K562 (cell line): ENCODE data around the gene LRP1. TPM values are rescaled to one million over a fixed set of nuclear protein-coding genes. Genes with fewer than 3 reads are reported as not detected.
A peak's percentile ranks its signal among the peaks of the same experiment; 100 is the strongest.

ENCODE experiments used
- ATAC-seq: fragments of 200-7000 bp; cut with Tn5 transposase; 3 replicates; pipeline ENCODE4 v1.9.1; 2020; ENCODE audit warnings: moderate library complexity
- BruUV-seq: library from RNA; stranded (reverse); fragments of 400-500 nt; replicated peaks from 2 replicates; lab custom pipeline; 2021; lab: Mats Ljungman, UMichigan
- CTCF ChIA-PET: fragments of 300-600 bp; formaldehyde crosslinking; extraction: SDS; loops from one replicate; lab custom pipeline; 2021; ENCODE audit warnings: low intra/inter-chr PET ratio; lab: Yijun Ruan, JAX
- POLR2A ChIA-PET: fragments of 300-600, 350-650 bp; sonication (Branson Sonifier 250); formaldehyde crosslinking; extraction: SDS; loops from one replicate; lab custom pipeline; 2021; ENCODE audit warnings: antibody characterized with exemption, inconsistent platforms; lab: Yijun Ruan, JAX
- DNase-seq, 4 experiments: peaks; one replicate each; pipeline versions ENCODE4 v3.0.0 to v3.0.0-alpha.2; 2011 to 2018; ENCODE audit warnings: low spot score in 3 of 4, mixed read lengths in 3 of 4; ENCODE audit errors: extremely low read depth in 1 of 4
- FAIRE-seq: peaks from 2 replicates; lab custom pipeline; 2011; peaks lifted over from hg19 to GRCh38; lab: Jason Lieb, UNC
- H2AFZ ChIP-seq: 2 replicates; pipeline ENCODE4 v1.6.0; 2011; ENCODE audit warnings: low read depth, low read length, control low read depth, inconsistent platforms
- H3K27ac ChIP-seq: fragments of 200-600 bp; 3 replicates; pipeline ENCODE4 v1.8.0; 2011; ENCODE audit warnings: low read depth, mild to moderate bottlenecking, control low read depth, inconsistent platforms, low read length, moderate library complexity, mixed read lengths; ENCODE audit errors: extremely low read depth
- H3K27me3 ChIP-seq, 2 experiments: fragments of 300-600 bp in 1 of 2; 2 replicates in 1 of 2; 3 replicates in 1 of 2; pipeline versions ENCODE4 v1.6.0 to v1.8.0; 2011; ENCODE audit warnings: inconsistent platforms in 2 of 2, low read length in 2 of 2, mild to moderate bottlenecking in 1 of 2, mixed read lengths in 1 of 2, moderate library complexity in 1 of 2; ENCODE audit not compliant: control insufficient read depth in 2 of 2, insufficient read depth in 2 of 2
- H3K36me3 ChIP-seq: fragments of 300-600 bp; 3 replicates; pipeline ENCODE4 v1.8.0; 2011; ENCODE audit warnings: mild to moderate bottlenecking, low read length, inconsistent platforms; ENCODE audit not compliant: control insufficient read depth, insufficient read depth
- H3K4me1 ChIP-seq, 2 experiments: fragments of 200-600 bp in 1 of 2; replicated peaks in 1 of 2; 2 replicates in 1 of 2; 3 replicates in 1 of 2; pipeline versions ENCODE4 v1.5.1 to v1.8.0; 2011; ENCODE audit warnings: inconsistent platforms in 2 of 2, low read length in 2 of 2, mild to moderate bottlenecking in 1 of 2, mixed read lengths in 1 of 2, moderate library complexity in 1 of 2; ENCODE audit not compliant: control insufficient read depth in 2 of 2, insufficient read depth in 2 of 2
- H3K4me2 ChIP-seq: 2 replicates; pipeline ENCODE4 v1.6.1; 2011; ENCODE audit warnings: low read length, control low read depth, inconsistent platforms, mixed read lengths; ENCODE audit not compliant: insufficient read depth
- H3K4me3 ChIP-seq: fragments of 200-600 bp; sonication (generic), shearing (Covaris generic); 2 replicates; pipeline ENCODE4 v1.5.1; 2016; ENCODE audit warnings: control low read depth, inconsistent platforms
- H3K79me2 ChIP-seq: fragments of 200-600 bp; 3 replicates; pipeline ENCODE4 v1.8.0; 2011; ENCODE audit warnings: low read length, inconsistent platforms; ENCODE audit not compliant: control insufficient read depth, insufficient read depth
- H3K9ac ChIP-seq, 2 experiments: 2 replicates each; pipeline versions ENCODE4 v1.6.0 to v1.6.1; 2011; ENCODE audit warnings: low read depth in 2 of 2, low read length in 2 of 2, control low read depth in 1 of 2, inconsistent platforms in 1 of 2, mild to moderate bottlenecking in 1 of 2, mixed read lengths in 1 of 2; ENCODE audit not compliant: insufficient read depth in 1 of 2
- H3K9me1 ChIP-seq: one replicate; pipeline ENCODE4 v1.6.0; 2011; ENCODE audit warnings: inconsistent platforms, mild to moderate bottlenecking, low read length, moderate library complexity; ENCODE audit not compliant: control insufficient read depth, insufficient read depth
- H3K9me3 ChIP-seq: replicated peaks from 2 replicates; pipeline ENCODE4 v1.5.1; 2011; ENCODE audit warnings: low read depth, low read length, inconsistent platforms; ENCODE audit not compliant: control insufficient read depth, insufficient read depth
- H4K20me1 ChIP-seq: replicated peaks from 2 replicates; pipeline ENCODE4 v1.6.1; 2011; ENCODE audit warnings: low read length, inconsistent platforms, mixed read lengths; ENCODE audit not compliant: control insufficient read depth, insufficient read depth
- HMG20B ChIP-seq: fragments of 250-450 bp; sonication (Bioruptor Pico); IDR thresholded peaks from 2 replicates; pipeline ENCODE4 v1.5.0; 2021; ENCODE audit warnings: mild to moderate bottlenecking
- ZNF12 ChIP-seq: sonication (generic); formaldehyde crosslinking; IDR thresholded peaks from 2 replicates; pipeline ENCODE4 v1.4.0; 2020; ENCODE audit warnings: mild to moderate bottlenecking, missing genetic modification reagents
- WGBS: fragments of 100-300 bp; shearing (Covaris generic); methylation state at CpG from one replicate; pipeline ENCODE4 v1.1.6; 2016; ENCODE audit warnings: low coverage, mixed read lengths; ENCODE audit not compliant: insufficient coverage; ENCODE audit errors: missing lambda C conversion rate; 5-methylcytosine and 5-hydroxymethylcytosine counted together
- in situ Hi-C: fragments of 300-500 bp; cut with MboI; formaldehyde crosslinking; loops from 4 replicates; pipeline ENCODE4 v1.15.0; 2018; ENCODE audit warnings: inconsistent platforms, mixed read lengths
- intact Hi-C: fragments of 100-400 bp; cut with micrococcal nuclease; formaldehyde crosslinking; loops from 2 replicates; pipeline ENCODE4 v1.14.2; 2022
- polyA plus RNA-seq, 8 experiments: library from polyadenylated mRNA; depleted of rRNA in 4 of 8; stranded (reverse) in 5 of 8; unstranded in 3 of 8; fragments of >200 nt; fragmentation: Nextera tagmentation in 2 of 8; fragmentation: Illumina TruSeq in 1 of 8; extraction: Ambion mirVana in 2 of 8; extraction: Trizol in 1 of 8; gene quantifications; 2 replicates each; pipeline versions ENCODE4 v1.2.1 to v1.2.3, GENCODE V29; 2011 to 2014; ENCODE audit warnings: inconsistent platforms in 1 of 8, missing spikeins in 1 of 8
- total RNA-seq, 7 experiments: library from RNA; depleted of rRNA in 6 of 7; stranded (reverse); fragments of >200 nt in 6 of 7; fragmentation: Illumina TruSeq in 2 of 7; extraction: Trizol in 2 of 7; gene quantifications; 2 replicates each; pipeline versions ENCODE4 v1.2.1 to v1.2.3, GENCODE V29; 2011 to 2021; ENCODE audit warnings: low replicate concordance in 1 of 7
- TF ChIP-seq, protein P1 (sequence below): fragments of 450-650 bp; IDR thresholded peaks from 2 replicates; pipeline ENCODE4 v1.6.1; 2016; ENCODE audit warnings: missing biosample characterization, missing genetic modification characterization
- TF ChIP-seq, protein P2 (sequence below): sonication (generic); formaldehyde crosslinking; IDR thresholded peaks from 2 replicates; pipeline ENCODE4 v1.8.0; 2022; ENCODE audit warnings: mild to moderate bottlenecking, missing genetic modification reagents
- TF ChIP-seq, protein P3 (sequence below): sonication (generic); formaldehyde crosslinking; IDR thresholded peaks from 2 replicates; pipeline ENCODE4 v1.8.0; 2022; ENCODE audit warnings: missing genetic modification reagents, mild to moderate bottlenecking, moderate library complexity, borderline replicate concordance

The LRP1 gene
- total and polyA plus RNA-seq, 9 of the 15 experiments (the other 6 are each of a cell fraction or from before 2014, with no cell fraction given), result 0.04 to 0.64 (median 0.19) TPM; not detected in 2

DNA sequence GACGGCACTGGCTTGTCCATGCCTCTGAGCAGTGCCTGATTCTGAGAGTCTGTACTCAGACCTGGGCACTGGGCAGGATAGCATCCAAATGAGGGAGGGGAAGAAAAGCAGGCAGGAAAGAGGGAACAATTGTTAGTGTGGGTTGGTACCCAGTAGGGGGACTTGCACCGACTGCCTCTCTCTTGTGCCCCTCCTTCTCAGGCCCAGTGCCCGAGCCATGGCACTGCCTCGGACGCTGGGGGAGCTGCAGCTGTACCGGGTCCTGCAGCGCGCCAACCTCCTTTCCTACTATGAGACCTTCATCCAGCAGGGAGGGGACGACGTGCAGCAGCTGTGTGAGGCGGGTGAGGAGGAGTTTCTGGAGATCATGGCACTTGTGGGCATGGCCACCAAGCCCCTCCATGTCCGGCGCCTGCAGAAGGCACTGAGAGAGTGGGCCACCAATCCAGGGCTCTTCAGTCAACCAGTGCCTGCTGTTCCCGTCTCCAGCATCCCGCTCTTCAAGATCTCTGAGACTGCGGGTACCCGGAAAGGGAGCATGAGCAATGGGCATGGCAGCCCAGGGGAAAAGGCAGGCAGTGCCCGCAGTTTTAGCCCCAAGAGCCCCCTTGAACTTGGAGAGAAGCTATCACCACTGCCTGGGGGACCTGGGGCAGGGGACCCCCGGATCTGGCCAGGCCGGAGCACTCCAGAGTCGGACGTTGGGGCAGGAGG is 37.2 kb upstream of the LRP1 start:
- no peak for FAIRE-seq
- TF ChIP-seq, protein P1, sequence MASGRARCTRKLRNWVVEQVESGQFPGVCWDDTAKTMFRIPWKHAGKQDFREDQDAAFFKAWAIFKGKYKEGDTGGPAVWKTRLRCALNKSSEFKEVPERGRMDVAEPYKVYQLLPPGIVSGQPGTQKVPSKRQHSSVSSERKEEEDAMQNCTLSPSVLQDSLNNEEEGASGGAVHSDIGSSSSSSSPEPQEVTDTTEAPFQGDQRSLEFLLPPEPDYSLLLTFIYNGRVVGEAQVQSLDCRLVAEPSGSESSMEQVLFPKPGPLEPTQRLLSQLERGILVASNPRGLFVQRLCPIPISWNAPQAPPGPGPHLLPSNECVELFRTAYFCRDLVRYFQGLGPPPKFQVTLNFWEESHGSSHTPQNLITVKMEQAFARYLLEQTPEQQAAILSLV (tag), result no peak
- TF ChIP-seq, protein P2, sequence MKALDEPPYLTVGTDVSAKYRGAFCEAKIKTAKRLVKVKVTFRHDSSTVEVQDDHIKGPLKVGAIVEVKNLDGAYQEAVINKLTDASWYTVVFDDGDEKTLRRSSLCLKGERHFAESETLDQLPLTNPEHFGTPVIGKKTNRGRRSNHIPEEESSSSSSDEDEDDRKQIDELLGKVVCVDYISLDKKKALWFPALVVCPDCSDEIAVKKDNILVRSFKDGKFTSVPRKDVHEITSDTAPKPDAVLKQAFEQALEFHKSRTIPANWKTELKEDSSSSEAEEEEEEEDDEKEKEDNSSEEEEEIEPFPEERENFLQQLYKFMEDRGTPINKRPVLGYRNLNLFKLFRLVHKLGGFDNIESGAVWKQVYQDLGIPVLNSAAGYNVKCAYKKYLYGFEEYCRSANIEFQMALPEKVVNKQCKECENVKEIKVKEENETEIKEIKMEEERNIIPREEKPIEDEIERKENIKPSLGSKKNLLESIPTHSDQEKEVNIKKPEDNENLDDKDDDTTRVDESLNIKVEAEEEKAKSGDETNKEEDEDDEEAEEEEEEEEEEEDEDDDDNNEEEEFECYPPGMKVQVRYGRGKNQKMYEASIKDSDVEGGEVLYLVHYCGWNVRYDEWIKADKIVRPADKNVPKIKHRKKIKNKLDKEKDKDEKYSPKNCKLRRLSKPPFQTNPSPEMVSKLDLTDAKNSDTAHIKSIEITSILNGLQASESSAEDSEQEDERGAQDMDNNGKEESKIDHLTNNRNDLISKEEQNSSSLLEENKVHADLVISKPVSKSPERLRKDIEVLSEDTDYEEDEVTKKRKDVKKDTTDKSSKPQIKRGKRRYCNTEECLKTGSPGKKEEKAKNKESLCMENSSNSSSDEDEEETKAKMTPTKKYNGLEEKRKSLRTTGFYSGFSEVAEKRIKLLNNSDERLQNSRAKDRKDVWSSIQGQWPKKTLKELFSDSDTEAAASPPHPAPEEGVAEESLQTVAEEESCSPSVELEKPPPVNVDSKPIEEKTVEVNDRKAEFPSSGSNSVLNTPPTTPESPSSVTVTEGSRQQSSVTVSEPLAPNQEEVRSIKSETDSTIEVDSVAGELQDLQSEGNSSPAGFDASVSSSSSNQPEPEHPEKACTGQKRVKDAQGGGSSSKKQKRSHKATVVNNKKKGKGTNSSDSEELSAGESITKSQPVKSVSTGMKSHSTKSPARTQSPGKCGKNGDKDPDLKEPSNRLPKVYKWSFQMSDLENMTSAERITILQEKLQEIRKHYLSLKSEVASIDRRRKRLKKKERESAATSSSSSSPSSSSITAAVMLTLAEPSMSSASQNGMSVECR (CRISPR knock-in tag), result no peak
- TF ChIP-seq HMG20B (no peak), ZNF12 (CRISPR knock-in tag) (no peak)
- TF ChIP-seq, protein P3, sequence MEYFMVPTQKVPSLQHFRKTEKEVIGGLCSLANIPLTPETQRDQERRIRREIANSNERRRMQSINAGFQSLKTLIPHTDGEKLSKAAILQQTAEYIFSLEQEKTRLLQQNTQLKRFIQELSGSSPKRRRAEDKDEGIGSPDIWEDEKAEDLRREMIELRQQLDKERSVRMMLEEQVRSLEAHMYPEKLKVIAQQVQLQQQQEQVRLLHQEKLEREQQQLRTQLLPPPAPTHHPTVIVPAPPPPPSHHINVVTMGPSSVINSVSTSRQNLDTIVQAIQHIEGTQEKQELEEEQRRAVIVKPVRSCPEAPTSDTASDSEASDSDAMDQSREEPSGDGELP (CRISPR knock-in tag), result peak; percentile 14; the same call in 1 of the 2 replicates

More for the DNA sequence above, 37.2 kb upstream of the LRP1 start:
- Histone ChIP-seq H3K4me2 (peak overlapping the region; percentile 76), H3K9me1 (no peaks in the 10 kb centered on the region), H3K9me3 (no peaks in the 10 kb centered on the region), H3K27me3 (no peaks in the 10 kb centered on the region; a peak in 1 of 5 replicates), H2AFZ (no peak overlapping the region), H3K9ac (peak overlapping the region; percentile 52 to 80; a peak in 2 of 4 replicates), H3K4me1 (peaks cover 32 to 73% of the 10 kb centered on the region in 2 experiments), H3K79me2 (peaks cover 42% of the 10 kb centered on the region), H3K36me3 (peaks cover 52% of the 10 kb centered on the region), H3K4me3 (peak overlapping the region; percentile 37; the same call in 1 of the 2 replicates), H3K27ac (no peak overlapping the region), H4K20me1 (peaks cover 5% of the 10 kb centered on the region)
- in situ Hi-C loops, result no loop called here
- ATAC-seq (no peak), DNase-seq (no peak)
- CTCF ChIA-PET, result no interaction called here
- no TSS peak for BruUV-seq
- 93% methylated on average over 19 of the region's 22 CpGs for WGBS
- intact Hi-C loops, result no loop called here
- POLR2A ChIA-PET, result interaction anchor here (0.7 to 6.0 kb wide), 6 partner anchors 11 to 1145 kb away, joined by 3 to 44 read pairs (median 6); partner anchors contain the start of genes NEMP1 and STAT6
